Activated CD4-positive, alpha-beta T cell treated with anti-CD3 and anti-CD28 coated beads, Interleukin-2, Interleukin-4, amounts not matched to agents 100 ng/mL and 50 ng/mL, durations not matched to agents 16 hours and 8 hours (primary cell): ENCODE data around the gene CACNB1.

Experiments
- DNase-seq: peaks from one replicate; pipeline ENCODE4 v3.0.0-alpha.2; 2020; ENCODE audit warnings: low spot score

The CACNB1 gene

DNA sequence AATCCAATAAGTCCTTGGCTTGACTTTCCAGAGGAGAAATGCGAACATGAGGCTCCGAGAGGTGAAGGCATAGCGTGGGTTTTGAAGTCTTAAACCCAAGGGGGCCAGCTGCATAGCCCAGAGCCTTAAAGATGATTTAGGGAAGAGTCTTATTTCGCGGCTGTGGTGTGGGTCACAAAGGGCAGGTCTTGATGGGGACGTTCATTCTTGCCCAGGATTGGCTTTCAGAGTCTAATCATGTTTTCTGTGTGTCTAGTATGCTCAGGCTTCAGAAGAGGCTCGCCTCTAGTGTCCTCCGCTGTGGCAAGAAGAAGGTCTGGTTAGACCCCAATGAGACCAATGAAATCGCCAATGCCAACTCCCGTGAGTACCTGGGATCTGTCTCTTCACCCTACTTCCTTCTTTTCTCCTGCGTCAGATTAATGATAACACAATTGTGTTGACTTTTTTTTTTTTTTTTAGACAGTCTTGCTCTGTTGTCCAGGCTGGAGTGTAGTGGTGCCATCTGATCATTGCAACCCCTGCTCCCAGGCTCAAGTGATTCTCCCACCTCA lies 3.6 kb upstream of the CACNB1 start:
- DNase-seq: no peak

DNA sequence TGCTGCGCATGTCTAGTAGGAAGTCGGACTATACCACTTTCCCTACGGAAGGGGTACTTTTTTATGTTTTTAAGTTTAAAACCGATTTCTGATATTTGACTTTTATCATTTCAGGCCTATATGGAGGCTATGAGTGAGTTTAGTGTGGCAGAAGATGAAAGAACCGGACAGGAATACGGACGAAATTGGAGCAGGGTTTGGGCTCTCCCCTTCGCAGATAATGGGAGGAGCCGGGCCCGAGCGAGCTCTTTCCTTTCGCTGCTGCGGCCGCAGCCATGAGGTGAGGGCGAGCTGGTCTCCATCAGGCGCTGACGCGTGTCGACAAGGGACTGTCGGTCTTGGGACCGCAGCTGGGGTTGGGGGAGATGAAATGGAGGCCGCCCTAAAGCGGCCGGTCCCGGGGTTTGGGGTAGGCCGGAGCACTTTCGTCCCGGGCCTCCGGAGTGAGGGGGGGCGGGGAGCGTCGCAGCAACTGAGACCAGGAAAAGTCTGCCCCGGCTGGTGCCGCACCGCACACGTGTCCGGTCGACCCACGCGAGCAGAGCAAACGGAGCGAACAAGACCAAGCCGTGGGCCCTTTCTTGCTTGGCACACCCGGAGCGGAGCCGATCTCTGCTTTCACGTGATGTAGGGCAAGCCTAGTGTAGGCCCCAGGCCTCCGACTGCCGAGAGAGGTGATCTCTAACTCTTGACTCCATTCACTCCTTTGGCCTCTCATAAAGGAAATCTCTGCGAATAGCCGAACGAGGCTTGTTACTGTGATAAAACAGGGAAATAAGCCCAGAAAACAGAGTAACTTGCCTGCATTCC lies 2.8 kb upstream of the CACNB1 start, which contains the start of gene RPL19:
Gene RPL19 (plus strand): TSS at position 214 of the 810 bp plus-strand sequence. CDS start 62 bp downstream, at position 276.
- peak; percentile 79 for DNase-seq

DNA sequence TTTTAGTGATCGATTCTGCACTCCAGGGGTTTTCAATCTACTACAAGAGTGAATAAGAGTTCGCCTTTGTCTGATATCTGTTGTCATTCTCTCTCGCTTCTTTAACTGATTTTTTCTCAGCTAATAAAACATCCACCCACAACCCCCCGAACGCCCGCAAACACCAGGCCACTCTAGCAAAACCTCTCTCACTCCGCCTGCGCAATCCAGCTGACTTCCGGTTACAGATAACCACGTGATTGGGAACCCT lies 2.3 kb upstream of the CACNB1 start:
- peak; percentile 94 for DNase-seq

DNA sequence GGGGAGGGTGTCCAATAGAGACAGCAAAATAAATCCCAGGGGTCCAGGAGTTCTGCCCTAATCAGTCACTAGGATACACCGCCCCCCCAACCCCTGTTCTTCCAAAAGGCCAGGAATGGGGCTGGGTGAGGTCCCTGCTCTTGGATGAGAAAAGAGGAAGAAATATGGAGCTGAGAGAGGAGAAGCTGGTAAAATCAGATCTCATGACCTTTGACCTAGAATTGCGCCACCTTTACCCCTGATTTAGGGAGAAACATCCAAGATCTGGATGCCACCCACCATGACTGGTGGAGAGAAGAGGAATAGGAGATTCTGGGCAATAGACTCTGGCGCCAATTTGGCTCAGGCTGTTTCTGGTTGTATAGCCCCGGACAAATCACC lies 707 bp upstream of the CACNB1 start:
- DNase-seq: no peak

DNA sequence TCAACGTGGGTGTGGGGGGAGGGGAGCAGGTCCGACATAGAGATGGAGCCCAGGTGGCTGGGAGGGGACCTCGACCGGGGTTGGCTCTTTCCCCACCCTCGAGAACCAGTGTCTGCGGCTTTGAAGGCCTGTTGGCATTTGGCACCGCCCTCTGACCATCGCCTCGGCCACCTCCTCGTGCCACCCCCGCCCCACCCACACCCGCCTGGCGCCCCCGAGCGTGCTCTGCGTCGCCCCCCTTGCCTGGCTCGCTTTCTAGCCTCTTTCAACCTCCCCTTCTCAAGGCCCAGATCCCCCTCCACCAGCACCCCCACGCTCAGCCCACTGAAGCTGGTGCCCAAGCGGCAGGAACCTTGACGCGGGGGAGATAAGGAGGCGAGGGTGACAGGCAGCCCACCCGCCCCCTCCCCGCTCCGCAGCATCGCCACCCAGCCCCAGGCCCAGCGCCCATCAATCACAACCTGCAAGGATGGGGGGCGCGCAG lies 619 bp downstream of the CACNB1 start:
- peak; percentile 43 for DNase-seq

DNA sequence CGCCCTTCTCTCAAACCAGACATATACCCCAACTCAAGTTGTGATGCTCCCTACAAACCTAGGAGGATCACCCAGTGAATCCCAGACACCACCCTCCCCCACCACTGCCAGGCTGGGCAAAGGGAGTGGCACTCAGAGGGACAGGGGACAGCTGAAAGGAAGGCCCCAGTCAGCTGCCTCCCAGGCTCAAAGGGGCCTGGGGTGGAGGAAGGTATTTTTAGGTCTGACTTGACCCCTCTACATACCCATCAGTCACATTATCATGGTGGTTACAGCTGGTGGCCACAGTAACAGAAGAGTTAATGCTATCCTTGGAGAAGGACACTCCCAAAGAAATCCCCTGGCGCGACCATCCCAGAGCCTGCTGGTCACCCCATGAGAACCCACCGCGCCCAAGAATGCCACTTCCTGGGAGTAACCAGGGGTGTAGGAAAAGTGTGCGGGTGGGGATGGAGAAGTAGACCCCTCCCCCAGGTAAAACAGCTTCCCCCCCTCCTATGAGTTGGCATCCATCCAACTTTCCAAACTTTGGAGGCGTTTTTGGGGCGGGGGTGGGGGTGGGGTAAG lies 1.1 kb downstream of the CACNB1 start:
- DNase-seq: no peak

DNA sequence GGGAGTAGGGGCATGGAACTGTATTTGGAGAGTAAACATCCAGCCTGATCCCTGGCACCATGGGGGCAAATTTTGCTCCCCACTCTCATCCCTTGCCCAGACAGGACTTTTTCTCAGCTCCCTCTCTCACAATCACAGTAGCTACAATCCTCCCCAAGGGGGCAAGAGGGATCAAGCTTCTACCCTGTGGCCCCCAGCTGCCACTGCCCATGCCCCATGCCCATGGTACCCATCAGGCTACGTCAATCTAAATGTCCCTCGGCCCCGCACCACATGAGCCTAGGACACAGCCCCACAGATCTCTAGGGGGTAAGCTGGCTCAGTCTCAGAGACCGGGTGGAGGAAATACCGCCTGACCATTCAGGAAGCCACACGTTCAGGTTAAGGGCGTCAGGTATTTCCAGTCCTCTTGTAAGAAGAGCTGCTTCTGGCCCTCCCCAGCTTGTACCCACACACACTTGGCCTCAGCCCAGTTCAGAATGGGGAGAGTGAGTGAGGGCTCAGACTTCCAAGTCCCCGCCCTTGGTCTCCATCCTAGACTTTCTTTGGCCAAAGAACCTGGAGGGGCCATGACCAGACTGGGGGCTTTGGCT lies 1.8 kb downstream of the CACNB1 start:
- no peak for DNase-seq

DNA sequence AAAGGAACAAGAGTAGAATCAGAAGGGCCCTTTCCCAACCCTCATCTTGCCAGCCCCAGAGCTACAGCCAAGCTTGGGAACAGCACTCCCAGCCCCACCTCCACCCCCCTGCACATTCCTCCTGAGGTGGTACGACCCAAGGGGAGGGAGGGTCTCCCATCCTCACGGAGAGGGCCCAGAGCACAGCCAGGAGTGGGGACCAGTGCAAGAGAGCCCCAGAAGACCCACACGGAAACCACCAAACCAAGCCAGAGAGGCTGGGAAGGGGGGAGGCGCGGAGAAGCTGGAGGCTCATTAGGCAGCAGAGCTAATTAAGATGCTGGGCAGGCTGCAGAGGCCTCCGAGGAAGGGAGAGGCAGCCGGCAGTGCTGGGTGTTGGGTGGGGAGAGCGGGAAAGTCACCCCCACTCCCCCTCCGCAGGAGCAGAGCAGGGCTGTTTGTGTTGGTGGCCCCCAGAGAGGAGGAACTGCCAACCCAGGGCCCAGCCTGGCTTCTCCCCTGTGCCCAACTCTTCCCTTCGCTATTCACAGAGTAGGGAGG lies 2.4 kb downstream of the CACNB1 start:
- DNase-seq: no peak

DNA sequence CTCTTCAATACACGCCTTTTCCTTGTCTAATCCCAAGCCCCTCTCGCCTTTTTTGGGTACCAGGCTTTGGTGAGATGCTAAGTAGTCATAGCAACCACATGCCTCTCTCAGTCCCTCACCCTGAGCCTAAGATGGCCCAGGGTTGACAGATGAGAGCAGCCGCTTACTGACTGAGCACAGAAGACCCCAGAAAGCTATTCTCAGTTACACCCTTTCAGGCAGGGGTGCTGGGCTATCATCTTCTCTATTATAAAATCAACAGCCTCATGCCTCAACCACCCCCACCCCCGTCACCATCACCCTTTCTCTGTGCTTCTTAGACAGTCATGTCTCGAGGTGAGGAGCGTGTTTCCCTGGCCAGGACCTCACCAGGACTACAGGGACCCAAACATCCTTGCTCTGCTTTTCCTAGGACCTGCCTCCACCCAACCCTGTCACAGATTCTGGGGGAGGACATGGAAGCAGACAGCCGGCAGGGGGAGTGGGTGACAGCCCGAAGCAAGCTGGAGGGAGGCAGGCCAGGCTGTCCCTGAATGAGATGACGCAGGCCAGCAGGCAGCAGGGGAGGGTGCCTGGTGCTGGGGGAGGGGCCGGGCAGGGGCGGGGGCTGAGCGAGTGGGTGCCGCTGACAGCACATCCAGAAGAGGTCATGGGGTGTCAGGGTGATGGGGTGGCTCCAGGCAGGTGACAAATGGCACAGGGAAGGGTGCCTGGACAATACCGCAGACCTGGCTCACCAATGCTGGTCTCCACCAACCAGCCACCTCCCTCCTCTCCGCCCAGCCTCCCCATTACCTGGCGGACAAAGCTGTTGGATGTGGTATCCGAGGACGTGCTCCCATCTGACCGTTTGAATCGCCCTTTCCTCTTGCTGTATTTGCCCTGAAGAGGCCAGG lies 3.1 kb downstream of the CACNB1 start:
- no peak for DNase-seq

DNA sequence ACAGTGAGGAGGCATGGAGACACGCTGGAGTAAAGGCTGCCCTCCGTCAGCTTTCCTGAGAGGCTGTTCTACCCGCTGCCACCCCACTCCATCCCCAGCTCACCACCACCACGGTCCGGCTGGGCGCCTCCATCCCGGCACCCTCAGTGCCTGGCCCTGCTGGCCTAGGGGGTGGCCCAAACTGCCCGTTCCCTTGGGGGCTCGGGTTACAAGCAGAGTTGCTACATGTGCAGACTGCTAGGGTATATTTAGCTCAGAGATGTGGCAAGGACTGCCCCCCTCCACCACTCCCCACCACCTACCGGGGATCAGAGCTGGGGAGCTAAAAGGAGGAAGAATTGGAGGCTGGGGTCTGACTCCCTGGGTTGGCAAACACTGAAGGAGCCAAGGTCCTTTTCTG lies 4.1 kb downstream of the CACNB1 start:
- no peak for DNase-seq

DNA sequence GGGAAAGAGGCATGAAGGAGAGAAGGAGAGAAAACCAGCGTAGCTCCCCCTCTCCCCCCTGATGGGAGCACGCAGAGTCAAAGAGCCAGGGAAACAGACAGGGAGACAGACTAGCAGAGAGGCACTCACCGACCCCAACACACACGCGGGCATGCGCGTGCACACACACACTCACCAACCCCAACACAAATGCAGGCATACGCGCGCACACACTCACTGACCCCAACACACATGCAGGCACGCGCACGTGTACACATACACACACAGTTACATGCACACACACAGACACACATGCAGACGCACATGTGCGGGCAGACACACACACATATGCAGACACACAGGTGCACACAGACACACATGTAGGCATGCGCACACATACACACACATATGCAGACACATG lies 4.6 kb downstream of the CACNB1 start:
- DNase-seq: no peak

DNA sequence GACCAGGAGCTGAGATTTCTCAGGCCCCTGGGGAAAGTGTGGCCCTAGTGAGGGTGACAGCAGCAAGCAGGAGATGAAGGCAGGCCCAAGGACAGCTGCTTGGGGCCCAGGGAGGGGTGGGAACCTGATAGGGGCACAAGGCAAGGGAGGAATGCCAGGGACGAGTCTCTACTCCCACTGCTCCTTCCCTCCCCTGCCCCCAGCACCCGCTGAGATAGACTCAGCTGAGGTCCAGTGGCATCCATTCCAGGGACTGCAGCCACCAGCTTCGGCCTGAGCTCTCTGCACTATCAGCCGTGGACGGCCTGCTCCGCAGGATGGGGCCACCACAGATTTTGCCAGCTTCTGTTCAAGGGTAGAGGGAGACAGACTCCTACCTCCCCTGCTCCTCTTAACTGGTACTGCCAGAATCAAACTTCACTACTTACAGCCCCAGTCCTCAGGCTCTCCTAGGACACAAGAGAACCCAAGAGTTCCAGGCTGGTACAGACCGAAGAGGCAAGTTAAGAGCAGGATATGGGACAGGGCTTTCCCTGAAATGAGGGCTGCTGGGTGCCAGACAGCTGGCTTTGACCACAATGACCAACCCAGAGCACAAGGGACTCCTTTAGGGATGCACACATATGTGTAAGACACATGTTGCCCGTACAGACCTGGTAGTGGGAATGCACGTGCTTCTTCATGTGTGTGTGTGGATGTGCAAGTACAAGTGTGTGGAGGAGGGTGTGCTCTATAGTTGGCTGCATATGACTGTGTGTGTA lies 5.5 kb downstream of the CACNB1 start:
- no peak for DNase-seq

DNA sequence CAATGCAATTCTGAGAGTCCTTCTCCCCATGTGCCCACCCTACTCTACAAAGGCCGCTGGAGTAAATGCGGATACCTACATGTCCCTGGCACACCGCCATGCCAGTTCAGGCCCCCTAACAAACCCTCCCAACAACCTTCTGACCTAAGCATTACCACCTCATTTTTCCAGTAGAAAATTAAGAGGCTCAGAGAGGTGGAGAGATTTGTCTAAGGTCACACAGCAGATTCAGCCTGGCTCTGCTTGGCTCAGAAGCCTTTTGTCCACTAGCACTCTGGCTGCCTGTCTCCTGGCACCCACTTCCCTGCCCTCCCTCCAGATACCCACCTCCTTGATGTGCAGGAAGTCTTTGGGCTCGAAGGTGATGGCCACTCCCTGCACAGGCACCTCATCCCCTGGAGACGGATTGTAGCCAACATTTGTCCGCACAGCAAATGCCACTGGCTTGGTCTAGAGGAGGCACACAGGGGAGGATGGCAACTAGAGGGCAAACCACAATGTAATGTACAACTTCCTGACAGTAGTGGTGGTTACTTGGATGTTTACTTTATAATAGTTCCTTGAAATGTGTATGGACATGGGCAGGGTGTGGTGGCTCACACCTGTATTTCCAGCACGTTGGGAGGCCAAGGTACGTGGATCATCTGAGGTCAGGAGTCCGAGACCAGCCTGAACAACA lies 10.2 kb downstream of the CACNB1 start:
- no peak for DNase-seq

DNA sequence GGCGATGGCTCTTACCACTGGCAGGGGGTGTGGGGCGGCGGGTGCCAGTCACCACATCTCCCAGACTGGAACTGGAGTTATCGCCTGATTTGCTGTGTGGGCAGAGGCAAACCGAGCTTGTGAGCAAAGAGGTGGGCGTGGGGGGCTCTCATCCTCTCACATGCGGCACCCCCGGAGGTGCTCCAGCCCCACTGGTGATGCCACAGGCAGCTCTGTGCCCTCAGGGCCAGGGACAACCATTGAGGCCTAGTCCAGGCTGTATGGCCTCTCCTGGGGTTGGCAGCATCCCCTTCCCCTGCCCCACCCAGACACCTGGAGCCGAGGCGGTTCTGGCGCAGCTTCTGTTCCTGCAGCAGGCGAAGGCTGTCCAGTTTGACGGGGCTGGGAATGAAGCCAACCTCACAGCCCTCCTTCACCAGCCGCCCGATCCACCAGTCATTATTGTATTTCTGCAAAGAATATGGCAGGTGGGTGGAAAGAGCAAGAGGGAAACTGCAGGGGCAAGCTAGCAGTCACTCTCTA lies 10.9 kb downstream of the CACNB1 start:
- DNase-seq: no peak

DNA sequence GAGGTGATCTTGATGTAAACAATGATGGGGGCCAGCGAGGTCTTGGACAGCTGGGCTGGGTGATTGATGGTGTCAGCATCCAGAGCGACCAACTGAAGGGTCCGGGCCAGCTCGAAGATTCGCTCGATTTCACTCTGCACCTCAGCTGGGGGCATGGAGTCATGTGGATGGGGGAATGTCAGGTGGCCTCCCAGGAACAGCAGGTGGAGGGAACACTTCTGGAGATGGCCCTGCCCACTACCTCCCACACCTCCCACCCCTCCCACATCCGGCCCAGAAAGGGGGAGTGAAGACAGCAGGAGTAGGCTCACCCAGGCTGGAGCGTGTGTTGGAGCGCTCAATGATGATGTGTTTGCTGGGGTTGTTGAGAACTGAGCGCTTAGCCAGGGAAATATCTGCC lies 13.7 kb downstream of the CACNB1 start:
- no peak for DNase-seq

DNA sequence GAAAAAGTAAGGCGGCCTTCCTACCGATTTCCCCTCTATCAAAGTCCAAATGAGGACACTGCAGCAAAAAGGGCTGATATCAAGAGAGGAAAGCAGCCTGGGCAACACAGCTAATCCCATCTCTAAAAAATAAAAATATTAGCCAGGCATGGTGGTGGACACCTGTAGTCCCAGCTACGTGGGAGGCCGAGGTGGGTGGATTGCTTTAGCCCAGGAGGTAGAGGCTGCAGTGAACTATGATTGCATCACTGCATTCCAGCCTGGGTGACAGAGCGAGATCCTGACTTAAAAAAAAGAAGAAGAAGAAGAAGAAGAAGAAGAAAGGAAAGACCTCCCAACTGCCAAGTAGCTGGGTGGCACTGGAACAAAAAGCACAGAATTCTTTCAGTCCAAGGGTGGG lies 14.4 kb downstream of the CACNB1 start:
- DNase-seq: no peak

DNA sequence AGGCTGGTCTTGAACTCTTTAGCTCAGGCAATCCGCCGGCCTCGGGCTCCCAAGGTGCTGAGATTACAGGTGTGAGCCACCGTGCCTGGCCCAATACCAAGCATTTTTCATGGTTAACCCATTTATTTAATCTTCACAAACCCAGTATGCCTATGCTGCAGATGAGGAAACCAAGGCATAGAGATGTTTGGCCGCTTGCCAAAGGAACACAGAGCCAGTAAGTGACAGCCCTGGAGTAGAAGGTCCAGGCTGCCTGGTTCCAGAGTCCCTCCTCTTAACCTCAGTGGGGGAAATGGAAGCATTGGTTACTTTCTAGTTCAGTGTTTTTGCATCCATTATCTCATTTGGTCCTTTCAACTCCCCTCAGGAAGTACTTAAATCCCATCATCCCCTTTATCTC lies 16.2 kb downstream of the CACNB1 start:
- no peak for DNase-seq

DNA sequence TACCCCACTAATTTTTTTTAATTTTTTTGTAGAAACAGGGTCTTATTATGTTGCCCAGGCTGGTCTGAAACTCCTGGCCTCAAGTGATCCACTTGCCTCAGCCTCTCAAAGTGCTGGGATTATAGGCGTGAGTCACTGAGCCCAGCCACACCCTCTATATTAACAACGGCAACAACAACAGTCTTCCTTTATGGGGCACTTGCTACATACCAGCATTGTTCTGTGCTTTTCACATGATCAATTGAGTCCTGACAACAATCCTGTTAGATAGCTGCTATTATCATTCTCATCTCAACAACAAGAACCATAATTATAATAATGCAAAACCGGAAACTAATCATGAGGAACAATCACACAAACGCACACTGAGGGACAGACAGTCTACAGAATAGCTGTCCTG lies 18.9 kb downstream of the CACNB1 start:
- DNase-seq: no peak

DNA sequence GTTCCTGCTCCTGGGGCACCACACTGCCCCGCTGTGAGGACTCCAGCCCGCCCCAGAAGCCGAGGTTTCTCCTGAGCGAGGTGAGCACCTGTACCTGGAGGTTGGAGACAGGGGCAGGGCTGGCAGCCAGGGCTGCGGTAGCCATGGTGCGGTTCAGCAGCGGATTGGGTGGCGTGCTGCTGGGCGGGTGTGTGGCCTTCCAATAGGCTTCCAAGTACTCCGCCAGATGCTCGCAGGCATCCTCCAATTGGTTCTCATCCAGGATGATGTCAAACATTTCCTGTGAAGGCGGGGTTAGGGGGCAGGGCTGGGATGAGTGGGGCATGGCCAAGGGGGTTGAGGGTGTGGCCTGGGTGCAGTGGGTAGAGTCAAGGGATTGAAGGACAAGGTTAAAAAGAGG lies 20.2 kb downstream of the CACNB1 start:
- no peak for DNase-seq

DNA sequence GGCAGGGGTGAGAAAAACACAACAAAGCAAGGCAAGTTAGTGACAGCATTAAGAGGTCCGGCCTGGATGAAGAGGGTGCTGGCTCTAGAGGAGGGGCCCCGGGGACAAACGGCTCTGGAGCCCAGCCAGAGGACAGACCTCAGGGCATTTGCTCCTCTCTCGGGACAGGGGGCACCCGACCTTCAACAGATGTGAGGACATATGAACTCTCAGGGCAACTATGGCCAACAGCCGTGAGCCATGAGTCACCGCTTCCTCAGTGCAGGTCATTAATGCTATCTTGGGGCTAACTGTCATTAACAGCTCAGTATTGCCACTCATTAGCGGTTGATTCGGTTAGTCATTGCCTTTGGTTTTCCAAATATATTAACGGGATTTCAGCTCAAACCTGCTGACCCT lies 21.8 kb downstream of the CACNB1 start:
- no peak for DNase-seq
